Pulmonary artery endothelial cell (primary cell): Measurements from ENCODE around the gene TTF1. TPM values are rescaled to one million over a fixed set of nuclear protein-coding genes. Genes with fewer than 3 reads are reported as not detected.

Experiments
- DNase-seq: peaks from one replicate; pipeline ENCODE4 v3.0.0-alpha.2; 2011; ENCODE audit warnings: low read depth, low spot score
- total RNA-seq: library from RNA; depleted of rRNA; stranded (reverse); fragments of >200 nt; gene quantifications from 2 replicates; pipeline ENCODE4 v1.2.3, GENCODE V29; 2014

TTF1 gene
- 10.3 and 11.0 TPM in 2 replicates for total RNA-seq

GRCh38 chr9:132406554-132407122 lies at the start of gene TTF1:
TTF1 (minus strand) TSS chr9:132406840; CDS start chr9:132402821, 4,019 bp downstream.
- DNase-seq: peak; percentile 76

- DNase-seq: no peak
Observed at GRCh38 chr9:132456241-132456640, 49.6 kb upstream of the TTF1 start.

- DNase-seq: no peak
Observed at GRCh38 chr9:132451276-132451675, 44.6 kb upstream of the TTF1 start.

GRCh38 chr9:132447902-132448301 lies 41.3 kb upstream of the TTF1 start:
- DNase-seq: no peak

GRCh38 chr9:132447346-132447745 lies 40.7 kb upstream of the TTF1 start:
- DNase-seq: no peak

- DNase-seq: no peak
Observed at GRCh38 chr9:132446887-132447286, 40.2 kb upstream of the TTF1 start.

- DNase-seq: no peak
Observed at GRCh38 chr9:132443951-132444607, 37.4 kb upstream of the TTF1 start.

- DNase-seq: no peak
Observed at GRCh38 chr9:132441404-132441803, 34.8 kb upstream of the TTF1 start.

GRCh38 chr9:132440735-132441134 lies 34.1 kb upstream of the TTF1 start:
- DNase-seq: no peak

GRCh38 chr9:132439153-132439552 lies 32.5 kb upstream of the TTF1 start:
- DNase-seq: no peak

GRCh38 chr9:132434881-132435280 lies 28.2 kb upstream of the TTF1 start:
- no peak for DNase-seq

- no peak for DNase-seq
Observed at GRCh38 chr9:132430998-132431397, 24.4 kb upstream of the TTF1 start.

GRCh38 chr9:132426639-132427414 lies 20.2 kb upstream of the TTF1 start:
- DNase-seq: no peak

- DNase-seq: no peak
Observed at GRCh38 chr9:132425675-132426062, 19.0 kb upstream of the TTF1 start.

- DNase-seq: no peak
Observed at GRCh38 chr9:132424857-132425674, 18.4 kb upstream of the TTF1 start.

GRCh38 chr9:132423503-132423902 lies 16.9 kb upstream of the TTF1 start:
- no peak for DNase-seq

- no peak for DNase-seq
Observed at GRCh38 chr9:132422574-132422973, 15.9 kb upstream of the TTF1 start.

GRCh38 chr9:132418726-132419363 lies 12.2 kb upstream of the TTF1 start:
- DNase-seq: no peak

GRCh38 chr9:132415181-132415580 lies 8.5 kb upstream of the TTF1 start:
- DNase-seq: no peak

GRCh38 chr9:132414731-132415130 lies 8.1 kb upstream of the TTF1 start:
- DNase-seq: no peak

- DNase-seq: no peak
Observed at GRCh38 chr9:132413926-132414325, 7.3 kb upstream of the TTF1 start.
